GM12872 (cell line): Measurements from ENCODE around the gene SCAF1.

Source experiments
- TF ChIP-seq, protein P1 (sequence below): IDR thresholded peaks from 3 replicates; pipeline ENCODE4 v1.5.1; 2011; ENCODE audit warnings: low read depth, mild to moderate bottlenecking, low read length, moderate library complexity; ENCODE audit not compliant: insufficient read depth

Gene SCAF1

GRCh38 chr19:49654581-49654980, 12.6 kb downstream of the SCAF1 start:
- TF ChIP-seq, protein P1, sequence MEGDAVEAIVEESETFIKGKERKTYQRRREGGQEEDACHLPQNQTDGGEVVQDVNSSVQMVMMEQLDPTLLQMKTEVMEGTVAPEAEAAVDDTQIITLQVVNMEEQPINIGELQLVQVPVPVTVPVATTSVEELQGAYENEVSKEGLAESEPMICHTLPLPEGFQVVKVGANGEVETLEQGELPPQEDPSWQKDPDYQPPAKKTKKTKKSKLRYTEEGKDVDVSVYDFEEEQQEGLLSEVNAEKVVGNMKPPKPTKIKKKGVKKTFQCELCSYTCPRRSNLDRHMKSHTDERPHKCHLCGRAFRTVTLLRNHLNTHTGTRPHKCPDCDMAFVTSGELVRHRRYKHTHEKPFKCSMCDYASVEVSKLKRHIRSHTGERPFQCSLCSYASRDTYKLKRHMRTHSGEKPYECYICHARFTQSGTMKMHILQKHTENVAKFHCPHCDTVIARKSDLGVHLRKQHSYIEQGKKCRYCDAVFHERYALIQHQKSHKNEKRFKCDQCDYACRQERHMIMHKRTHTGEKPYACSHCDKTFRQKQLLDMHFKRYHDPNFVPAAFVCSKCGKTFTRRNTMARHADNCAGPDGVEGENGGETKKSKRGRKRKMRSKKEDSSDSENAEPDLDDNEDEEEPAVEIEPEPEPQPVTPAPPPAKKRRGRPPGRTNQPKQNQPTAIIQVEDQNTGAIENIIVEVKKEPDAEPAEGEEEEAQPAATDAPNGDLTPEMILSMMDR: no peak

DNA sequence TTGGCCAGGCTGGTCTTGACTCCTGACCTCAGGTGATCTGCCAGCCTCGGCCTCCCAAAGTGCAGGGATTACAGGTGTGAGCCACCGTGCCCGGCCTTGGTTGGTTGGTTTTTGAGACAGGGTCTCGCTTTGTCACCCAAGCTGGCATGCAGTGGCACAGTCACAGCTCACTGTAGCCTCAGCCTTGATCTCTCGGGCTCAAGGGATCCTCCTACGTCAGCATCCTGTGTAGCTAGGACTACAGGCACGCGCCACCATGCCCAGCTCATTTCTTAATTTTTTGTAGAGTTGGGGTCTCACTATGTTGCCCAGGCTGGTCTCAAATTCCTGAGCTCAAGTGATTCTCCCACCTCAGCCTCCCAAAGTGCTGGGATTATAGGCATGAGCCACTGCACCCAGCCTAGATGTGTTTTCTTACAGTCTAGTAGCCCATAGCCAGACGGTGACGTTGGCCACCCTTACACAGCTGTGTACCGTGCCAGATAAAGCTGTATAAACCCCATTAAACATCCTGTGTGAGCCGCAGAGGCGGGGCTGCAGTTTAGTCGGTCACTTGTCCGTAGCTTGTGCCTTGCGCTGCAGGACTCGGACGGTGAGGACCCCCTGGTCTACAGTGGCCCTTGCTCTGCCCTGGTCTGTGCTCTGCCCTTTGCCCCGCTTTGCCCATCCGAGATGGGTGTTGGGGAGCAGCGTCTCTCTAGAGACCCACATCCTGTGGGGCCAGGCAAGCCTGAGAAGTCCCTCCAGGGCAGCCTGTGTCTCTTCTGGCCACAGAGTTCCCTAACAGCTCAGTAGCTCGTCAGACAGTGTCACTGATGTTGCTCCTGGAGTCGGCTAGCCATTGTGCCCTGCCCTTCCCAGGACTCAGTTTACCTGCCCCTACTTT, 13.8 kb downstream of the SCAF1 start:
- TF ChIP-seq, protein P1: no peak

- TF ChIP-seq, protein P1: no peak
These were observed 14.6 kb downstream of the SCAF1 start for GRCh38 chr19:49656456-49657109.

DNA sequence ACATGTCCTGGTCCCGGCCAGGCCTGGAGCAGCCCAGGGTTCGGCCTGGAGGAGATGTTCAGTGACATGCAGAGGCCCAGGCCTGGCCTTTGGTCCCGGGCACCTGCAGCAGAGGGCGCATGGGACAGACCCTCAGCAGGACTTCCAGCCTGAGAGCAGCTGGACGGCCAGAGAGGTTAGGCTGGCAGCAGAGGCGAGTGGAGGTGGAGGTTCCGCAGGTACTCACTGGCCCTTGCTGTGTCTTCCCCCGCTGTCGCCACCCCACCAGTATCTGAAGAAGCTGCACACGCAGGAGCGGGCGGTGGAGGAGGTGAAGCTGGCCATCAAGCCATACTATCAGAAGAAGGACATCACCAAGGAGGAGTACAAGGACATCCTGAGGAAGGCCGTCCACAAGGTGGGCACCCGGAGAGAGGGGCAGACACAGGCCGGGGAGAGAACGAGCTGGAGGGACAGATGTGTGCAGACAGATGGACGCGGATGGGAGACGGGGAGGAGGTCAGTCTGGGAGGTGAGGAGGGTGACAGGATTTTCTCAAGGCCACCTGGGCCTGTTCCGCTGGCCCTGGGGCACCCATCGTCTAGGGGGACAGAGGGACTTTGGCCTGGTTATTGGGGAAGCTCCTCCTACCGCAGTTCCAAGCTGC, 15.6 kb downstream of the SCAF1 start:
- TF ChIP-seq, protein P1: no peak

DNA sequence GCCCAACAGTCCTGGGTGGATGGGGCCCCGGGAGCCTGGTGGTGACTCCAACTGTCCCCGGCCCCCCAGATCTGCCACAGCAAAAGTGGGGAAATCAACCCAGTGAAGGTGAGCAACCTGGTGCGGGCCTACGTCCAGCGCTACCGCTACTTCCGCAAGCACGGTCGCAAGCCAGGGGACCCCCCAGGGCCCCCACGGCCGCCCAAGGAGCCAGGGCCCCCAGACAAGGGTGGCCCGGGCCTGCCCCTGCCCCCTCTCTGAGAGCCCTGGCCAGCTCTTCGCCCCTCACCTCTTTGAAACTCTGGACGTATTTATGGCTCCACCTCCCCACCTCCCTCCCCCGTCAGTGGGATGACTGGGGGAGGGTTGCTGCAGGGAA, 16.1 kb downstream of the SCAF1 start:
- TF ChIP-seq, protein P1: no peak

- TF ChIP-seq, protein P1: no peak
These were observed 16.8 kb downstream of the SCAF1 start for GRCh38 chr19:49658566-49659442.
